DOHH2 (cell line): ENCODE data around the gene RAB40C.

Experiments
- H3F3A ChIP-seq: fragments of 200-600 bp; sonication (generic), shearing (Covaris generic); 2 replicates; pipeline ENCODE4 v1.6.0; 2016; ENCODE audit warnings: antibody characterized with exemption, mild to moderate bottlenecking; ENCODE audit not compliant: control insufficient read depth, insufficient read depth
- H3K27ac ChIP-seq: fragments of 200-600 bp; sonication (generic); 2 replicates; pipeline ENCODE4 v1.5.1; 2014; ENCODE audit warnings: low read depth, mild to moderate bottlenecking, low read length, moderate library complexity
- H3K27me3 ChIP-seq: fragments of 200-600 bp; sonication (generic); 2 replicates; pipeline ENCODE4 v1.6.1; 2014; ENCODE audit warnings: mild to moderate bottlenecking, low read length, mixed read lengths; ENCODE audit not compliant: control insufficient read depth
- H3K36me3 ChIP-seq: fragments of 200-600 bp; sonication (generic); 2 replicates; pipeline ENCODE4 v1.6.1; 2014; ENCODE audit warnings: mild to moderate bottlenecking, low read length, moderate library complexity, mixed read lengths; ENCODE audit not compliant: control insufficient read depth
- H3K4me1 ChIP-seq: fragments of 200-600 bp; sonication (generic); 2 replicates; pipeline ENCODE4 v1.6.1; 2014; ENCODE audit warnings: mild to moderate bottlenecking, low read length, mixed read lengths; ENCODE audit not compliant: control insufficient read depth
- H3K4me2 ChIP-seq: fragments of 200-600 bp; sonication (generic); 2 replicates; pipeline ENCODE4 v1.6.0; 2014; ENCODE audit warnings: mild to moderate bottlenecking, low read length, moderate library complexity
- H3K4me3 ChIP-seq: fragments of 200-600 bp; sonication (generic); 2 replicates; pipeline ENCODE4 v1.5.1; 2014; ENCODE audit warnings: mild to moderate bottlenecking, low read length, mixed read lengths
- H3K79me2 ChIP-seq: fragments of 200-600 bp; sonication (generic); 2 replicates; pipeline ENCODE4 v1.6.1; 2014; ENCODE audit warnings: mild to moderate bottlenecking, low read length, mixed read lengths; ENCODE audit not compliant: control insufficient read depth
- H3K9me2 ChIP-seq: fragments of 200-600 bp; sonication (generic); replicated peaks from 2 replicates; pipeline ENCODE4 v1.6.1; 2014; ENCODE audit warnings: mild to moderate bottlenecking, low read length, mixed read lengths; ENCODE audit not compliant: control insufficient read depth
- H3K9me3 ChIP-seq: fragments of 200-600 bp; sonication (generic); 2 replicates; pipeline ENCODE4 v1.6.1; 2014; ENCODE audit warnings: antibody characterized with exemption, low read length, mixed read lengths; ENCODE audit not compliant: control insufficient read depth, insufficient read depth
- H4K20me1 ChIP-seq: fragments of 200-600 bp; sonication (generic); 2 replicates; pipeline ENCODE4 v1.6.0; 2014; ENCODE audit warnings: low read depth, mild to moderate bottlenecking, antibody characterized with exemption, low read length, moderate library complexity; ENCODE audit not compliant: control insufficient read depth, insufficient read depth
- EZH2phosphoT487 ChIP-seq: fragments of 200-600 bp; sonication (generic); IDR thresholded peaks from 2 replicates; pipeline ENCODE4 v1.6.1; 2017; ENCODE audit warnings: borderline replicate concordance, mild to moderate bottlenecking, antibody characterized with exemption, low read length, moderate library complexity, mixed read lengths
- TF ChIP-seq, protein P1 (sequence below): fragments of 200-600 bp; sonication (generic); IDR thresholded peaks from one replicate; pipeline ENCODE4 v1.5.1; 2014; ENCODE audit warnings: antibody characterized with exemption, mild to moderate bottlenecking, low read depth, low read length; ENCODE audit not compliant: poor library complexity, severe bottlenecking

Gene RAB40C

DNA sequence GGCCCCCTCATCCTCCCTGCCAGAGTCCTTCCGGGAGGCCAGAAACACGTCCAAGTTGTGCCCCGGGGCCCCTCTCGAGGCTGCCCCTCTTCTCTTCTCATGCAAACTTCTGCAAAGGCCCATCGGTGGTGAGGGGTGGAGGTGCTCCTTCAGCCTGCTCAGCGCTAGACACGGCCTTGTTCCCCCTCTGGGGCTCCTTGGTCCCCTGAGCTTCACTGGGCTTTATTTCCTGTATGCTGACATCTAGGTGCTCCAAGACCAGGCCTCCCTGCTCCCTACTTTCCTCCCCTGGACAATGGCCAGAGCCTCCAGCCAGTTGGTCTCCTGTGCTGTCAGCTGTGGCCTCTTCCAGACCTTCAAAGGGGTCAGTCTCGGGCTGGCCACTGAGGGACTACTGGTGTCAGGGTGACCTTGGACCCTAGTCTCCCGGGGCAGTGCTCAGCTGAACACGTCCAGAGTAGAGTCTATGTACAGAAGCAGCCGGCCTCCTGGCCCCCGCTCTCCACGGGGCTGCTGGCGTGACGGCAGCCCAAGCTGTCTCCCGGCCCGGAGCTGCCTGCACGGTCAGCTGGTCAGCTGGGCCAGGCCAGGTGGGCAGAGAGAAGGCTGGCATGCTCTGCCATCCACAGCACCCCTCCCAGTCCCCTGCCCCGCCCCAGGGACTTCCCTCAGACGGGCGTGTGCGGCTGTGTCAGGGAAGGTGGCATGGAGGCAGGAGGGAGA is 31.4 kb upstream of the RAB40C start:
- no peak for TF ChIP-seq EZH2phosphoT487
- TF ChIP-seq, protein P1, sequence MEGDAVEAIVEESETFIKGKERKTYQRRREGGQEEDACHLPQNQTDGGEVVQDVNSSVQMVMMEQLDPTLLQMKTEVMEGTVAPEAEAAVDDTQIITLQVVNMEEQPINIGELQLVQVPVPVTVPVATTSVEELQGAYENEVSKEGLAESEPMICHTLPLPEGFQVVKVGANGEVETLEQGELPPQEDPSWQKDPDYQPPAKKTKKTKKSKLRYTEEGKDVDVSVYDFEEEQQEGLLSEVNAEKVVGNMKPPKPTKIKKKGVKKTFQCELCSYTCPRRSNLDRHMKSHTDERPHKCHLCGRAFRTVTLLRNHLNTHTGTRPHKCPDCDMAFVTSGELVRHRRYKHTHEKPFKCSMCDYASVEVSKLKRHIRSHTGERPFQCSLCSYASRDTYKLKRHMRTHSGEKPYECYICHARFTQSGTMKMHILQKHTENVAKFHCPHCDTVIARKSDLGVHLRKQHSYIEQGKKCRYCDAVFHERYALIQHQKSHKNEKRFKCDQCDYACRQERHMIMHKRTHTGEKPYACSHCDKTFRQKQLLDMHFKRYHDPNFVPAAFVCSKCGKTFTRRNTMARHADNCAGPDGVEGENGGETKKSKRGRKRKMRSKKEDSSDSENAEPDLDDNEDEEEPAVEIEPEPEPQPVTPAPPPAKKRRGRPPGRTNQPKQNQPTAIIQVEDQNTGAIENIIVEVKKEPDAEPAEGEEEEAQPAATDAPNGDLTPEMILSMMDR, result no peak
- Histone ChIP-seq H3K27me3 (peaks cover 6% of the 10 kb centered on the region), H4K20me1 (no peaks in the 10 kb centered on the region; the same call in 1 of the 2 replicates), H3K36me3 (no peaks in the 10 kb centered on the region), H3K79me2 (no peaks in the 10 kb centered on the region), H3F3A (no peaks in the 10 kb centered on the region), H3K4me3 (no peak overlapping the region), H3K9me3 (no peaks in the 10 kb centered on the region), H3K27ac (no peak overlapping the region), H3K9me2 (no peaks in the 10 kb centered on the region), H3K4me2 (no peak overlapping the region), H3K4me1 (peaks cover 8% of the 10 kb centered on the region)

DNA sequence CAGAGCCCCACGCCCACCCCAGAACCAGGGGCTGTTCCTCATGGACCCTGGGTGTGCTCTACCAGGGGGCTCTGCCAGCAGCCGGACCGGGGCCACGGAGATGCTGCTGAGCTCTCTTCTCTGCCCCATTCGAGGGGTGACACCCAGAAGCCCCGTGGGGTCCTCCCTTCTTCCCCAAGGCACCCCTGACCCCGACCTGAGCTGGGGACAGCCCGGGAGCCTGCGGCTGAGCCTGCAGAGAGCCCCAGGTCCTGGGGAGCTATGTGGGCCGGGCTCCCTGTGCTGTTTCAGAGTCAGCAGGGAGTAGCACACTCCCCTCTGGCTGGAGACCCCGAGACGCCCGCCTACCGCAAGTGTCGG is 30.9 kb upstream of the RAB40C start:
- Histone ChIP-seq H3K4me3 (no peak overlapping the region), H3K4me2 (no peak overlapping the region), H3K9me3 (no peaks in the 10 kb centered on the region), H3K27me3 (peaks cover 6% of the 10 kb centered on the region), H3K9me2 (no peaks in the 10 kb centered on the region), H3K4me1 (peaks cover 8% of the 10 kb centered on the region), H3K79me2 (no peaks in the 10 kb centered on the region), H3K36me3 (no peaks in the 10 kb centered on the region), H4K20me1 (no peaks in the 10 kb centered on the region; the same call in 1 of the 2 replicates), H3F3A (no peaks in the 10 kb centered on the region), H3K27ac (no peak overlapping the region)
- TF ChIP-seq EZH2phosphoT487, result no peak
- TF ChIP-seq, protein P1, result no peak

DNA sequence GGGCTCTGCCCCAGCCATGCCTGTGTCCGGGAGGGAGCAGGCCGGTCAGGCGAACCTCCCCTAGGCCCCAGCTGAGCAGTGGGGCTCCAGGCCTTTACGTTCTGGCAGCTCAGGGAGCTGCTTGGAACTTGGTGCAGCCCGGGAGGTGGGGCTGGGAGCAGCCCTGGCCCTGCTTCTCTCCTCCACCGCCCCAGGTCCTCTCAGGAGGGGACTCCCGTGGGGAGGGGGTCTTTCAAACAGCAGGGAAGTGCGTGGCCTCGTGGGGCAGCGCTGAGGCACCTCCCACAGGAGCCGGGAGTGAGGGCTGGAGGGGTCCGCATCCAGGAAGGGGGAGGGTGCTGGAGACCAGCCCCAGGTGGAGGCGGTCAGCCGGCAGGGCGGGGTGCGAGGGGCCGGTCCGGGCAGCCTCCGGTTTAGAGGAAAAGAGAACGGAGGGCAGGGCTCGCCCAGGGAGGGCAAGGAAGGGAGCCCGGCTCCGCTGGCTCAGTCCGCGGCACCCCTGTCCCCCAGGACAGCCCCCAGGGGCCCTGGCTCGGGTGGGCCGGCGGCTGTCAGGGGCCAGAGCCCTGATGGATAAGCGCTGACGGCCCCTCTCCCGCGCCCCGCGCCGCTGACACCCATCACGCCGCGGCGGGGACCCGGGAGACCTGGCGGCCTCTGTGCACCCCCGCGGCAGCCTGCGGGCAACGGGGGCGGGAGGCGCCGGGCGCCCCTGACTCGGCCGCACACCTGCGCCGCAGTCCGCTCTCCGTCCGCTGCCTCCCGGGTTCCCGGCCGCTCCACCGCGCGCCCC is 30.3 kb upstream of the RAB40C start:
- H3K27ac ChIP-seq, result no peak overlapping the region
- H3K9me3 ChIP-seq, result no peaks in the 10 kb centered on the region
- TF ChIP-seq EZH2phosphoT487, result no peak
- TF ChIP-seq, protein P1, result no peak
- H3K4me3 ChIP-seq, result no peak overlapping the region
- H3K27me3 ChIP-seq, result peaks cover 6% of the 10 kb centered on the region
- H3F3A ChIP-seq, result no peaks in the 10 kb centered on the region
- no peaks in the 10 kb centered on the region; the same call in 1 of the 2 replicates for H4K20me1 ChIP-seq
- no peaks in the 10 kb centered on the region for H3K79me2 ChIP-seq
- peaks cover 8% of the 10 kb centered on the region for H3K4me1 ChIP-seq
- no peak overlapping the region for H3K4me2 ChIP-seq
- H3K36me3 ChIP-seq, result no peaks in the 10 kb centered on the region
- H3K9me2 ChIP-seq, result no peaks in the 10 kb centered on the region
